B cell (primary cell): ENCODE measurements around the gene NME7. TPM values are rescaled to one million over a fixed set of nuclear protein-coding genes. Genes with fewer than 3 reads are reported as not detected.
A peak's percentile ranks its signal among the peaks of the same experiment; 100 is the strongest.

Experiments used
- ATAC-seq: fragments of 200-7000 bp; cut with Tn5 transposase; one replicate; pipeline ENCODE4 v1.10.0; 2021; ENCODE audit warnings: low read depth, mild to moderate bottlenecking, moderate number of reproducible peaks, moderate library complexity
- CTCF ChIA-PET: fragments of 350-600 bp; sonication (Branson Sonifier 250); formaldehyde crosslinking; loops from one replicate; lab custom pipeline; 2021; ENCODE audit warnings: antibody characterized with exemption, inconsistent platforms; lab: Charles Lee
- POLR2A ChIA-PET: fragments of 350-600 bp; sonication (Branson Sonifier 250); formaldehyde crosslinking; loops from one replicate; lab custom pipeline; 2021; ENCODE audit warnings: antibody characterized with exemption; lab: Charles Lee
- DNase-seq: peaks from one replicate; pipeline ENCODE4 v3.0.0; 2013
- H2AFZ ChIP-seq: 2 replicates; pipeline ENCODE4 v1.6.1; 2012; ENCODE audit warnings: mild to moderate bottlenecking, low read depth, low read length; ENCODE audit not compliant: insufficient read depth, poor library complexity, severe bottlenecking
- H3K27ac ChIP-seq, 2 donors: 1 replicate in 1 of 2; 2 replicates in 1 of 2; pipeline ENCODE4 v1.5.1; 2012 to 2013; ENCODE audit warnings: low read length in 2 of 2, mild to moderate bottlenecking in 2 of 2, moderate library complexity in 1 of 2
- H3K27me3 ChIP-seq, 4 experiments: fragments of 200-600 bp in 1 of 4; sonication (generic) in 1 of 4; replicated peaks in 1 of 4; 1 replicate in 2 of 4; 2 replicates in 2 of 4; pipeline versions ENCODE4 v1.6.1 to v1.7.0; 2013 to 2016; ENCODE audit warnings: low read length in 3 of 4, mild to moderate bottlenecking in 2 of 4, mixed read lengths in 1 of 4, moderate library complexity in 1 of 4; ENCODE audit not compliant: insufficient read depth in 4 of 4, control insufficient read depth in 3 of 4; ENCODE audit errors: control extremely low read depth in 1 of 4
- H3K36me3 ChIP-seq, 2 experiments: replicated peaks in 1 of 2; 1 replicate in 1 of 2; 2 replicates in 1 of 2; pipeline versions ENCODE4 v1.6.1 to v1.7.1; 2013; ENCODE audit warnings: low read length in 1 of 2; ENCODE audit not compliant: insufficient read depth in 2 of 2, control insufficient read depth in 1 of 2; ENCODE audit errors: control extremely low read depth in 1 of 2, extremely low read depth in 1 of 2
- H3K4me1 ChIP-seq, 2 donors: fragments of 200-600 bp in 1 of 2; sonication (generic) in 1 of 2; 1 replicate in 1 of 2; 2 replicates in 1 of 2; pipeline versions ENCODE4 v1.5.1 to v1.6.1; 2013 to 2017; ENCODE audit warnings: low read length in 2 of 2; ENCODE audit not compliant: control insufficient read depth in 2 of 2, insufficient read depth in 2 of 2
- H3K4me2 ChIP-seq: replicated peaks from 2 replicates; pipeline ENCODE3; 2012; ENCODE audit warnings: mild to moderate bottlenecking, low read depth, low read length; ENCODE audit not compliant: poor library complexity, severe bottlenecking
- H3K4me3 ChIP-seq, 5 experiments: fragments of 200-600 bp in 1 of 5; sonication (generic) in 1 of 5; 1 replicate in 3 of 5; 2 replicates in 2 of 5; pipeline versions ENCODE4 v1.5.1 to v1.7.0; 2011 to 2016; ENCODE audit warnings: low read length in 4 of 5, mild to moderate bottlenecking in 4 of 5, low read depth in 2 of 5, control low read depth in 1 of 5, moderate library complexity in 1 of 5; ENCODE audit not compliant: insufficient read depth in 1 of 5; ENCODE audit errors: control extremely low read depth in 1 of 5, extremely low read depth in 1 of 5
- H3K79me2 ChIP-seq: fragments of 200-600 bp; sonication (generic); one replicate; pipeline ENCODE4 v1.6.0; 2016; ENCODE audit warnings: low read length; ENCODE audit not compliant: control insufficient read depth, insufficient read depth
- H3K9ac ChIP-seq: fragments of 200-600 bp; sonication (generic); 2 replicates; pipeline ENCODE4 v1.6.1; 2017; ENCODE audit warnings: mild to moderate bottlenecking, low read length, moderate library complexity
- H3K9me3 ChIP-seq, 3 donors: one replicate each; pipeline versions ENCODE4 v1.6.1 to v1.7.1; 2013; ENCODE audit warnings: low read length in 2 of 3; ENCODE audit not compliant: control insufficient read depth in 2 of 3, insufficient read depth in 1 of 3; ENCODE audit errors: control extremely low read depth in 1 of 3
- H4K20me1 ChIP-seq: 2 replicates; pipeline ENCODE4 v1.6.0; 2012; ENCODE audit warnings: mild to moderate bottlenecking, low read length; ENCODE audit not compliant: insufficient read depth, control insufficient read depth, poor library complexity, severe bottlenecking
- H3K27ac Mint-ChIP-seq: one replicate; pipeline ENCODE4 v1.8.0; 2021; ENCODE audit warnings: mixed read lengths
- H3K27me3 Mint-ChIP-seq: one replicate; pipeline ENCODE4 v1.8.0; 2021; ENCODE audit warnings: mixed read lengths
- H3K4me1 Mint-ChIP-seq: one replicate; pipeline ENCODE4 v1.8.0; 2021; ENCODE audit warnings: mixed read lengths
- H3K4me3 Mint-ChIP-seq: one replicate; pipeline ENCODE4 v1.8.0; 2021; ENCODE audit warnings: mixed read lengths
- H3K9me3 Mint-ChIP-seq: one replicate; pipeline ENCODE4 v1.8.0; 2022; ENCODE audit warnings: mixed read lengths; ENCODE audit not compliant: insufficient read depth
- EZH2 ChIP-seq: IDR thresholded peaks from 2 replicates; pipeline ENCODE4 v1.6.1; 2012; ENCODE audit warnings: borderline replicate concordance, low read depth, mild to moderate bottlenecking, moderate library complexity, low read length; ENCODE audit not compliant: insufficient read depth, poor library complexity, severe bottlenecking
- WGBS: methylation state at CpG from one replicate; pipeline ENCODE4 v1.1.5; 2013; ENCODE audit warnings: missing lambda C conversion rate; ENCODE audit not compliant: insufficient coverage; 5-methylcytosine and 5-hydroxymethylcytosine counted together
- intact Hi-C: fragments of 100-400 bp; cut with micrococcal nuclease; formaldehyde crosslinking; loops from one replicate; pipeline ENCODE4 v1.10.0; 2022
- polyA plus RNA-seq: library from polyadenylated mRNA; depleted of rRNA; stranded (reverse); fragments of >200 nt; gene quantifications from 2 replicates; pipeline ENCODE4 v1.2.3, GENCODE V29; 2012
- total RNA-seq, 2 donors: library from RNA; stranded (reverse); fragments of 120-200 nt in 1 of 2; gene quantifications; 1 replicate in 1 of 2; 2 replicates in 1 of 2; pipeline versions ENCODE4 v1.2.3 to v1.2.4, GENCODE V29; 2013 to 2022
- TF ChIP-seq, protein P1 (sequence below): fragments of 200-600 bp; IDR thresholded peaks from one replicate; pipeline ENCODE4 v1.8.0; 2022; ENCODE audit warnings: antibody characterized with exemption, mild to moderate bottlenecking

Gene NME7
- total and polyA plus RNA-seq, 2 donors (not counting 1 experiment from before 2014, with no cell fraction given): 3.3 to 14.3 TPM

DNA sequence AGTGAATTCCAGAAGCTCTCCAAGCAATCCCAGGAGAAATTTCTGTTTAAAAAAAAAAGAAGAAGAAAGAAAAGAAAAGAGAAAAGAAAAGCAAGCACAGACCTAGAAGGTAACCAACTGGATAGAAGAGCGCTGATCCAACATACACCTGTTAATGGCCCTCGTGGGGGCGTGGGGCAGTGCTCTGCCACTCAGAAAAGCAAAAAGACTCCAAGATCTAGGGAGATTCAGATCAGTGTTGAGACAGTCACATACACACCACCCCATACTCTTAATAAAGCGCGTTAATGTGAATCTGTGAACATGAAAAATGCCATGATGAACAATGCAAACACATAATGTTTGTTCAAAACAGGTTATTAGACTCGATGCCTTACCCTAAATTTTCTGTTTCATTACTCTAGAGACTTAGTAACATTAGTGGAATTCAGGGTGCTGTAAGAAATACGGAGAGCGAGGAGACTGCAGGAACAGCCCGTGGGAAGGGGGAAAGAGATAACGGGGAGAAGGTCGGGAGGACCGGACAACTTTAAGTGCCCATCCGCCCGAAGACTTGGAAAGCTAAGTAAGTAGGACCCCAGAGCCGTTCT, 406 bp downstream of the NME7 start:
- Mint-ChIP-seq H3K4me1 (peaks cover 12% of the 10 kb centered on the region), H3K4me3 (no peak overlapping the region), H3K9me3 (no peaks in the 10 kb centered on the region), H3K27ac (no peak overlapping the region), H3K27me3 (no peaks in the 10 kb centered on the region)
- H3K9ac ChIP-seq: peak overlapping the region; percentile 89
- peaks cover 38% of the 10 kb centered on the region for H3K79me2 ChIP-seq
- CTCF ChIA-PET: interaction anchor here (0.6 to 2.0 kb wide), 6 partner anchors 9 to 1024 kb away, joined by 3 to 13 read pairs (median 6); partner anchors contain the start of genes METTL18 and SCYL3
- DNase-seq (no peak), ATAC-seq (no peak)
- POLR2A ChIA-PET: interaction anchor here (0.9 kb wide), 1 partner anchor 526 kb away, joined by 3 read pairs; the partner anchor contains the start of gene SCYL3
- peaks cover 6 to 12% of the 10 kb centered on the region in 2 donors for H3K4me1 ChIP-seq
- no peaks in the 10 kb centered on the region for H3K36me3 ChIP-seq
- peak overlapping the region; percentile 81 for H3K4me2 ChIP-seq
- H4K20me1 ChIP-seq: no peaks in the 10 kb centered on the region
- WGBS: 2% methylated on average over 10 of the region's 15 CpGs
- H3K9me3 ChIP-seq: no peaks in the 10 kb centered on the region
- H2AFZ ChIP-seq: peak overlapping the region; percentile 92
- peak overlapping the region; percentile 52 to 86 for H3K27ac ChIP-seq
- H3K27me3 ChIP-seq: no peaks in the 10 kb centered on the region
- peak overlapping the region; percentile 66 to 100 (median 92) for H3K4me3 ChIP-seq
- no peak for TF ChIP-seq EZH2
- TF ChIP-seq, protein P1, sequence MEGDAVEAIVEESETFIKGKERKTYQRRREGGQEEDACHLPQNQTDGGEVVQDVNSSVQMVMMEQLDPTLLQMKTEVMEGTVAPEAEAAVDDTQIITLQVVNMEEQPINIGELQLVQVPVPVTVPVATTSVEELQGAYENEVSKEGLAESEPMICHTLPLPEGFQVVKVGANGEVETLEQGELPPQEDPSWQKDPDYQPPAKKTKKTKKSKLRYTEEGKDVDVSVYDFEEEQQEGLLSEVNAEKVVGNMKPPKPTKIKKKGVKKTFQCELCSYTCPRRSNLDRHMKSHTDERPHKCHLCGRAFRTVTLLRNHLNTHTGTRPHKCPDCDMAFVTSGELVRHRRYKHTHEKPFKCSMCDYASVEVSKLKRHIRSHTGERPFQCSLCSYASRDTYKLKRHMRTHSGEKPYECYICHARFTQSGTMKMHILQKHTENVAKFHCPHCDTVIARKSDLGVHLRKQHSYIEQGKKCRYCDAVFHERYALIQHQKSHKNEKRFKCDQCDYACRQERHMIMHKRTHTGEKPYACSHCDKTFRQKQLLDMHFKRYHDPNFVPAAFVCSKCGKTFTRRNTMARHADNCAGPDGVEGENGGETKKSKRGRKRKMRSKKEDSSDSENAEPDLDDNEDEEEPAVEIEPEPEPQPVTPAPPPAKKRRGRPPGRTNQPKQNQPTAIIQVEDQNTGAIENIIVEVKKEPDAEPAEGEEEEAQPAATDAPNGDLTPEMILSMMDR: no peak
- intact Hi-C loops: loop anchor here (1.0 to 5.0 kb wide), 11 partner anchors 119 to 1430 kb away; partner anchors contain the start of genes ATP1B1, DCAF6, GORAB and METTL18

DNA sequence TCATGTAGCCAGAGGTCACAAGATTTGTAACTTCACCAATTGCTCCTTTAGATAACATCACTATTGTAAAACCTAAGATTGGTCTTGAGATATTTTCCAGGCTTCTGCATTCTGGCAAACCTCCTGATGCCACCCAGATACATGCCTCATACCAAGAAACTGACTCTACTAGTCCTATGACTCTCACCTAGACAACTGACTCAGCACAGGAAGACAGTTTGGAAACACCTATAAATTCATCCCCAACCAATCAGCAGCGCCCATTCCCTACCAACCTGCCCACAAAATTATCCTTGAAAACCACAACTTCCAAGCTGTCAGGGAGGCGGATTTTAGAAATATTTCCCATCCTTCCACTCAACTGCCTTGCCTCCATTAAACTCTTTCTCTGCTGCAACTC, 2.6 kb downstream of the NME7 start:
- Histone ChIP-seq H2AFZ (no peak overlapping the region), H3K4me3 (no peak overlapping the region), H3K4me1 (peaks cover 6 to 12% of the 10 kb centered on the region in 2 donors), H3K36me3 (no peaks in the 10 kb centered on the region), H3K27ac (no peak overlapping the region), H3K4me2 (no peak overlapping the region), H4K20me1 (no peaks in the 10 kb centered on the region), H3K79me2 (peaks cover 25% of the 10 kb centered on the region), H3K9ac (no peak overlapping the region), H3K9me3 (no peaks in the 10 kb centered on the region), H3K27me3 (no peaks in the 10 kb centered on the region)
- H3K9me3 Mint-ChIP-seq: no peaks in the 10 kb centered on the region
- no peak for ATAC-seq
- no peak for TF ChIP-seq EZH2
- TF ChIP-seq, protein P1: no peak
- H3K27me3 Mint-ChIP-seq: no peaks in the 10 kb centered on the region
- intact Hi-C loops: loop anchor here (5.0 kb wide), 6 partner anchors 182 to 1428 kb away; partner anchors contain the start of genes ATP1B1, DCAF6, MPC2 and SELL
- H3K4me1 Mint-ChIP-seq: peaks cover 8% of the 10 kb centered on the region
- POLR2A ChIA-PET: no interaction called here
- no peak overlapping the region for H3K4me3 Mint-ChIP-seq
- H3K27ac Mint-ChIP-seq: no peak overlapping the region
- 88% methylated on average over 1 of the region's 2 CpGs for WGBS
- CTCF ChIA-PET: no interaction called here
- DNase-seq: no peak
